Embryonic facial prominence (tissue), 1 donor: Measurements from ENCODE around the gene TTPAL.

Experiments
- DNase-seq: peaks from one replicate; pipeline ENCODE4 v3.0.0-alpha.2; 2016; ENCODE audit errors: extremely low spot score

Gene TTPAL

DNA sequence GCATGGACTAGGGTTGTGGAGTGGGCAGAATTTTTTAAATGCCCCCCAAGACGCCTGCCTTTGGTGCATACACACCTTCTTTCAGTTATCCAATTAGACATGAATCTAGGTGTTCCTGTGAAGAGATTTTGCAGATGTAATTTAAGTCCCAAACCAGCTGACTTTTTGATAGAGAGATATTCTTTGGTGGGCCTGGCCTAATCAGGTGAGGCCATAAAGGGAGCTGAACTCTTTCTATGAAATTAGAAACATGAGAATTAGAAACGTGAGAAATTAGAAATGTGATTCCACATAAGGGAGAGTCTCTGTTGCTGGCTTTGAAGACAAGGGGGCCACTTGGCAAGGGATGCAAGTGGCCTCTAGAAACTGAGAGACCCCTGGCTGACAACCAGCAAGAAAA lies 36.4 kb upstream of the TTPAL start:
- no peak for DNase-seq

DNA sequence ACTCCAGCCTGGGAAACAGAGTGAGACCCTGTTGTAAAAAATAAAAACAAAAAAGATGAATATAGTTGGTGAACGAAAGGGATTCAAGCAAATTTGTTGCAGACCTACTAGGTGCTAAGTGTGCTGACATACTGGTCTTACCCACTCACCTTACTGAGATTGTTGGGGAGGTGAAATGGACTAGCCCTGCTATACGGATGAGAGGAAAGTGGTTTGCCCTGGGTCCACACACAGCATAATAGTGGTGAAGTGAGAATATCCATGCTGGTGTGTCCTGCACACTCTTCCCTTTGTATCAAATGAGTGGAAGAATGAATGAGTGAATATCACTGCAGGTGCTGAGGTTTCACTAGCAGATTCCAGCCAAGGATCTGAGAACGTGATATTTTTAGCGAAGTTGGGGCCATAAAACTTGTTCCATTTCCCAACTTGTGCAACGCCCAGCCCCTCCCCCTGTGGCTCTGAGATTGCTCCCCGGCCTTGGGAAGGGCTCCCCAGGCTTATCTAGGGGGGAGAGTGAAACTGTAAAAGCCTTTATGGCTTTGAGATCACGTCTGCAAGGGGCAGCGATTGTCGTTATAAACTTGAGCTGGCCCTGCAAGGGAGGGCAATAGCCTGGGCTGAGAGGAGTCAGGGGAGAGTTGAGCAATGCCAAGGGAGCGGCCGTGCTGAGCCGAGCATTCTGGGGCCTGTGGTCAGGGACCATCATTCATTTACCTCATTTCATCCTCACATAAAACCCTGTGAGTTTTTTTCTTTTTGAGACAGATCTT lies 33.2 kb upstream of the TTPAL start:
- DNase-seq, result no peak

DNA sequence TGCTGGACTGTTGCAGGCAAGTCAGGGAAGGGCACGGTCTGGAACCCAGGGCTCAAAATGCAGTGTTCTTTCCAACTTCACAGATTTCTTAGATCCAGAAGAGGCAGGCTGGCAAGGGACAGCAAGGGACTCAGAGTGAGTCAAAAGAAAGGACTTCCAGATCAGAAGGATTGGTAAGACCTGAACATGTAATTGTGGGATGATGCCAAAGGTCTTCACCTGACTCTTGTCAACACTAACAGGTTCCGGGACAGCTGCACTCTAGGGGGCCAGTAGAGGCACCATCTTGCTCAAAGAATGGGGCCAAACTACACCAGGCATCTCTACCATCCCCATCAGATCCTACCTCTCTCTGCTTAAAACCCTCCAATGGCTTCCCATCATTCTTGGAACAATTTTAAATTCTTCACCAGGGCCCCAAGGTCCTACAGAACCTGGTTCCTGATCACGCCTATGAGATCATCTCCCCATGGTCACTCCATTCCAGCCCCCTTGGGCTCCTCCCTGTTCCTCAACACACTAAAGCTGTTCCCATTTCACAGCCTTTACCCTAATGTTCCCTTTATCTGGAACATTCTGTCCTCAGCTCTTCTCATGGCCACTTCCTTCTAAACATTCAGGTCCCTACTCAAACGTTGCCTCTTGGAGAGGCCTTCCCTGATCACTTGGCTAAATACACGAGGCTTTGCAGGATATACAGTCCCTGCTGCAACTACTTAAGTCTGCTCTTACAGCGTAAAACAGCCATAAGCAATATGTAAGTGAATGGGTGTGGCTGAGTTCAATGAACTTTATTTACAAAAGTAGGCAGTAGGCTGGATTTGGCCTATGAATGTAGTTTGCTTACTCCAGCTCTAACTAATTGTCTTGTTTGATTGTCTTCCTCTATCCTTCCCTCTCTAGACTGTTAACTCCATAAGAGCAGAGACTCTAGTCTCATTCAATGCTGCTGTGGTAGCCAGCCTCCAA lies 29.6 kb upstream of the TTPAL start:
- DNase-seq, result no peak

DNA sequence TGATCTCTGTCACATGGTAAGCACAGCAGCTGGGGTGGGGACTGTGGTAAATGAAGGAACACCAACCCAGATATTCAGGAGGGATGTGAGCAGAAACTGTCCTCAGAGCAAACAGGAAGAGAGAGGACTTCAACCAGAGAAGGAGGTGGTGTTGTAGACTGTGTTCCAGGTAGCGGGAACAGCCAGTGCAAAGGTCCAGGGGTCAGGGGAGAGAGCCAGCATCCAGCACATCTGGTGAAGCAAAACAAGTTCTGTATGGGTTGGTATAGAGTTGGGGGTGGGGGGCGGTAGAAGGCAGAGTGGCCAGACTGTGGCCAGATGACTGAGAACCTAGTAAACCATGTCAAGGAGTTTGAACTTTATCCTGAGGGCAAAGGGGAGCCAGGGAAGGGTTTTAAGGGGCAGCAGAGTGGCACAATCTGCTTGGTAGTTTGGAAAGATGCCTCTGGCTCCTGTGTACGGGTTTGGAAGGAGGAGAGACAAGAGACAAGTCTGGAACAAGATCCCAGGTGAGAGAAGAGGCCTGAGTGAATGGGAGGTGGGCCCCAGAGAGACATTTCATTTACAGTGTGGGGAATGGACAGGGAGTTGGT lies 27.8 kb upstream of the TTPAL start:
- no peak for DNase-seq

DNA sequence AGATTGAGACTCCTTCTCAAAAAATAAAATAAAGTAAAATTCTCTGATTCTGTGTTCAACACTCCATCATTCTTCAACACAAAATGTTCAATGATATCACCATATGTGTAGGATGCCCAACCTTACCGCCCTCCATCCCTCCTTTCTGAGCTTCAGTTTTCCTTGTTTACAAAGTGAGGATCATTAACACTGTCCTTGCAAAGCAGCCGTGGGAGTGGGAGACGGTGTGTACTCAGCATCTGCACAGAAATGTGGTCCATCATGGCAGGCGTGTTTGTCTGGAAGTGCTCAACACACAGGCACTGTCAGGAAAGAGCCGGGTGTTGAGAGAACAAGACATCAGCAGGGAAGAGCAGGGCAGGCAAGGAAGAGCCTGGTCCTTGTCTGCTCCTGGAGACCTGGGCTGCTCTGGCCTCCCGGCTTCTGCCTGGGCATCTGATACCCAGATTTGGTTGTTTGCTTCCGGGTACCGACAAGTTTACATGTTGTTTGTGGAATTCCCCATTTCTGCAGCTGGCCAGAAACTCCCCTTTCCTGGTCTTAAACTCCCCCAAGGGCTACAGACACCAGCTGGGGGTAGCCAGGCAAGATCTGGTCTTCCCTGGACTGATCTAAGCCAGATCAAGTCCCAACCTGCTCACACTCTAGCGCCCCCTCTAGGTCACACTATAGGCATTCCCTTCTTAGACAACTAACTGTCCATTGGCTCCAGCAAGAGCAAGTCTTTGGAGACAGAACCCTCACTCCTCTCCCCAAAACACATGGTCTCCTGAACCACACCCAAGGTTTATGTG lies 26.7 kb upstream of the TTPAL start:
- no peak for DNase-seq

DNA sequence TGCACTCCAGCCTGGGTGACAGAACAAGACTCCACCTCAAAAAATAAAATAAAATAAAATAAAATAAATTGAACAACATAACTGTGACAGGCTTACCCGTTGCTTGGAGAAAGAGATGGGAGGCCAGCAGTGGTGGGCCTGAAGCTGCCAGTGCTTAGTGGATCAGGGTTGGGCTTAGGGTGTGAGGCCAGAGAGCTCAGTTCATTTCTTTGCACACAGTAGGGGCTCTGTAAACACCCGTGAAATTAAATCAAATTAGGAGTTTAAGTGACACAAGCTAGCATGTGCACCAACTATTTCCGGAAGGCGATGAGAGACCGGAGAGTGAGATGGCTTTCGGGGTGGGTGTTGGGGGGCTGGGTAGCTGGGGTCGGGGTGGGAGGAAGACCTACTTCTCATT lies 25.8 kb upstream of the TTPAL start:
- DNase-seq, result no peak

DNA sequence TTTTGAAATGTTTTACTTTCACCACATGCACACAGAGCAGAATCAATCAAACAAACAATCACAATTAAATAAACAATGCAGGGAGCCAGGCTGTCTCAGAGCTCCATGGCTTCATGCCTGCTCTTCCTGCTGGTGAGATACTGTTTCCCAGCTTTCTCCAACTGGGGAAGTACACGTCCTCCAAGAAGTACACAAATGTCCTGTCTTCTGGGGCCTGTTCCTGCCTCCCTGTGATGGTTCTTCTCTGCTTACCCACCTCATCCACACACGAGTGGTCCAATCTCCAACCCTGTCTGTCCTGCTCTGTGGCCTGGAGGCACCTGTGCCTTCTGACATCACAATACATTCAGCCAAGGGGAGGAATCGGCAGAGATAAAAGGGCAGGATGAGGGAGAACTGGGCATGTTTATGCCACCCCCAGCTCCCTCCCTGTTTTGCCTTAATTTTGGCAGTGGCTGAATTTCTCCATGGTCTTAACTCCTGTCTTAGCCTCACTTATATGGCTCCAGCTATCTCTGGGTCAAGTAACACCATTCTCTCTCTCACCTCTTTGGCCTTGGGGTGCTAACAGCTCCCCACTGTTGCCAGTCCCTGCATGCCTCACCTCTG lies 25.3 kb upstream of the TTPAL start:
- no peak for DNase-seq

DNA sequence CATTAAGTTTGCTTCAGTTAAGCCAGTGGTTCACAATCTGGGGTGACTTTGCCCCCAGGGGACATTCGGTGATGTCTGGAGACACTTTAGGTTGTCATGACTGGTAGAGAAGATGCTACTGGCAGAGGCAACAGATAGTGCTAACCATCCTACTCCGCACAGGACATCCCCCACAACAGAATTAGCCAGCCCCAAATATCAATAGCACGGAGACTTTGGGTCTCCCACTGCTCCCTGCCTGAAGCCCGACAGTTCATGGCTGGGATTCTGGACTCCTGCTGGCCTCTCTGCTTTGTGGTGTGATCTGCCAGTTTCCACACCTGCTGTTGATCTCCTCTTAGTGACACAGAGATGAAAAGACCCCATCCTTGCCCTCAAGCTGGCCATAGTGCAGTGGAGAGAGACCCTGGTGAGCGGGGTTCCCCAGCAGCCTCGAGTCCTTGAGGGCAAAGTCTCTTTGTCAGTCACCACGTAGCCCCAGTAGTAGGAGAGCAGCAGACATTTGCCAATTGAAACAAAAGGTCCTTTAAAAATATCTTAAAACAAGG lies 24.7 kb upstream of the TTPAL start:
- no peak for DNase-seq

DNA sequence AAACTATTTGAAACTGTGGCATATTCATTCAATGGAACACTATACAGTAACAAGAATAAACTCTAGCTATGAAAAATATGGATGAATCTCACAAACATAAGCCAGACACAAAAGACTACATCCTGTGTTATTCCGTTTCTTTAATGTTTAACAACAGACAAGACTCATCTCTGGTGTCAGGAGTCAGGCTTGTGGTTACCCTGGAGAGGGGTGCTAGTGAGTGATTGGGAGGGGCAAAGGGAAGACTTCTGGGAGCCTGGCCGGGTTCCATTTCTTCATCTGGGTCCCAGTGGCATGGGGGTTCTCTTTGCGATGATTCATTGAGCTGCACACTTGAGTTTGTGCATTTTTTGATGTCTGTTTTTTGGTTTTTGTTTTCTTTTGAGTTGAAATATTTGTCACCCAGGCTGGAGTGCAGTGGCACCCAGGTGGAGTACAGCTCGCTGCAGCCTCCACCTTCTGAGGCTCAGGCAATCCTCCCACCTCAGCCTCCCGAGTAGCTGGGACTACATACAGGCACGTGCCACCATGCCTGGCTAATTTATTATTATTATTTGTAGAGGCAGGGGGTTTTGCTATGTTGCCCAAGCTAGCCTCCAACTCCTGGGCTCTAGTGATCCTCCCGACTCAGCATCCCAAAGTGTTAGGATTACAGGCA lies 21.2 kb upstream of the TTPAL start:
- no peak for DNase-seq

DNA sequence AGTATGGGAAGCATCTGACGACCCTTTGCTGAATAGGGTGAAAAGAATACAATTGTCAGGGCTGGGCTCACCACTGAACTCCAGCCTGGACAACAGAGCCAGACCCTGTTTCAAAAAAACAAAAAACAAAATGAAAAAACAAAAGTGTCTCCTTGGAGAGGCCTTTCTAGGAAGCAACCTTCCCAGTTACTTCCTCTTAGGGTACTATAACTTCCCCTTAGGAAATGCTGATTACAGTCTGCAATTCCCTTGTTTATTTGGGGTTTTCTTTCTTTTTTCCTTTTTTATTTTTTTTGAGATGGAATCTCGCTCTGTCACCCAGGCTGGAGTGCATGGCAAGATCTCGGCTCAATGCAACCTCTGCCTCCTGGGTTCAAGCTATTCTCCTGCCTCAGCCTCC lies 20.5 kb upstream of the TTPAL start:
- DNase-seq, result no peak

DNA sequence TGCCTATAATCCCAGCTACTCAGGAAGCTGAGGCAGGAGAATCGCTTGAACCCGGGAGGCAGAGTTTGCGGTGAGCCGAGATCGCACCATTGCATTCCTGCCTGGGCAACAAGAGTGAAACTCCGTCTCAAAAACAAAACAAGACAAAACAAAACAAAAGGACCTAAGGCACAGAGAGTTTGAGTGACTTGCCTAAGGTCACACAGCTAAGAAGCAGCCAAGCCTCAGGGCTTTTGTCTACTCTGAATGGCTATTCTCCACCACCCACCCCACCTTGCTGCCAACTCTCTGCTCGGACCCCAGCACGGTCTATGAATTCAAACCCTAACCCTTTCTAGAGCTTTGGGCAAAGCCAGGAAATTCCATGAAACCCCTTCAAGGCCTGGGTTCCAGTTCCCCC lies 19.1 kb upstream of the TTPAL start:
- no peak for DNase-seq

DNA sequence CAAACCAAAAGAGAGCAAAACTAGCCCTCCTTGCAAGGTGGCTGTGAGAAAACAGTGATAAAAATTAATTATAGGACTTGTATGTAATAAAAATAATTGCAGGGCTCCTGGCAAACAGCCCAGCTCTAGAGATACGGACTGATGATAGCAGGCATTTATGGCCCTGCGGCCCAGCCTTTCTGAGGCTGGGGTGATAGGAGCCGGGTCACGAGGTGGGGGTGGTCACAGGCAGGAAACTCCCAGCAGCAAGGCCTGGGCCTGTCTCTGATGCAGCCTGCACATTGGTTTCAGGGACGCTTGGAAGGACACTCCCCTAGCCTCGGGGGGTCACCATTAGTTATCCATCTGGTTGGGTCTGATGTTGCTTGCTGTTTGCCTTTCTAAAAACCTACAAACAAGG lies 18.7 kb upstream of the TTPAL start:
- DNase-seq, result no peak

DNA sequence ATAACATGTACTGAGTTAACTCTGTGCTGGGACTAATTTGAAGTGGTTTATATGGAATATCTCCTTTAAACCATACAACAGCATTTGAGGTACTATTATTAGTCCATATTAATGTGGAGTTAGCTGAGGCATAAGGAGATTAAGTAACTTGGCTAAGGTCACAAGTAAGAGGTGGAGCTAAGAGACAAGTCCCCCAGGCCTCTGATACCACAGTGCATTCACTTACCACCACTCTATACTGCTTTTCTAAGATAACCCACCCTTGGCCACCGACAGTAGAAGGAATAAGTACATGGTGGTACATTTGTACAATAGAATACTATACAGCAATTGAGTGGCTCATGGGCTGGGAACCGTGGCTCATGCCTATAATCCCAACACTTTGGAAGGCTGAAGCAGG lies 16.4 kb upstream of the TTPAL start:
- no peak for DNase-seq

DNA sequence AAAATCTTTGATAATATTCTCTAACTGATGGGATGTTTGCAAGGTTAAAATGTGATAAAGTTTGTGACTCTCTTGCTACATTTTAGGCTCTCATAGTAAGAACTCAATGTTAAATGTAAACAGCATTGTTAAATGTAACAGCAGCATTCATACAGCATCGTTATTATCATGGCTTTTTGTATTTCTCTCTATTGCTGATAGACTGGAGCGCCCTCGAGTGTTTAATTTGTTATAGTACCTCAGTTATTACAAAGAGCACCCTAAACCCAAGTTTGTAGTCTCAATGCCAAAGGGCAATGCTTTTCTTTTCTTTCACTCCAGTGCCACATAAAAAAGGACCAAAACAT lies 14.9 kb upstream of the TTPAL start:
- no peak for DNase-seq

DNA sequence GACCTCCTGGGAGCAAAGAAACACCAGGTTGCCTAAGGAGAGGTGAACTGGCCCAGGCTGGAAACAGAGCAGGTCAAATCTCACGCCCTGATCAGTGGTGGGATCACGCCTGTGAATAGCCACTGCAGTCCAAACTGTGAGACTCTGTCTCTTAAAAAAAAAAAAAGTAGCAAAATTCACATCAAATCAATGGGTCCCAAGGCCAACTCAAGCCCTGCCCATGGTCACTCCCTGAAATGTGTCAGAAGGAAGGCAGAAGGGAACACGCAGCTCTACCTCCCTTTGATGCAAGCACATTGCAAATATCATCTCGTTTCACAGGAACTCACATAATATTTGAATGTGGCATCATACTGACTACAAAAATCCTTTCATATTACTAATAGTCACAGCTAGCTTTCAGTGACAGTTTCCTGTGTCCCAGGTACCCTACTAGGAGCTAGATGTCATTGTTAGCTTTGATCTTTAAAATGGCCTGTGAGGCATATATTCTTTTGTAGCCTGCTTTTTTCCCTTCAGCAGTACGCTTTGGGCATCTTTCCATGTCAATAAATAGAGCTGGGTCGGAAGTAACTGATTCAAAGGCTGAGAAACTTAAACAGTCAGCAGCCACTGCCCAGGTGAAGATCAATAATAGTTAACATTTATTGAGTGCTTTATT lies 14.4 kb upstream of the TTPAL start:
- DNase-seq, result no peak

DNA sequence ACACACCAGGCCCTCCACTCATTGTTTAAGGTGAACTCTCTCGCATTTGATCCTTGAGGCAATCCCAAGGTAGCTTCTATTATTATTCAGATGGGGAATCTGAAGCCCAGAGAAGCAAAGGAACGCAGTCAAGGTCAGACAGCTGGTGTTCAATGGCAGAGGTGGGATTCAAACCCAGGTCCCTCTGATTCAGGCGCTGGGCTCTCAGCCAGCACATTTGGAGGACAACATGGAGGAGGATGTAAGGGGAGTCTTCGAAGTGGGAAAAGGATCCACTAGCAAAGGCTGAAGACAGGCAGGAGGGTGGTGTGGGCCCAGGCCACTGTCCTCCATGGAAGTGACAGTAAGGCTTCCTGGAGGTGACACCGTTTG lies 13.9 kb upstream of the TTPAL start:
- no peak for DNase-seq

DNA sequence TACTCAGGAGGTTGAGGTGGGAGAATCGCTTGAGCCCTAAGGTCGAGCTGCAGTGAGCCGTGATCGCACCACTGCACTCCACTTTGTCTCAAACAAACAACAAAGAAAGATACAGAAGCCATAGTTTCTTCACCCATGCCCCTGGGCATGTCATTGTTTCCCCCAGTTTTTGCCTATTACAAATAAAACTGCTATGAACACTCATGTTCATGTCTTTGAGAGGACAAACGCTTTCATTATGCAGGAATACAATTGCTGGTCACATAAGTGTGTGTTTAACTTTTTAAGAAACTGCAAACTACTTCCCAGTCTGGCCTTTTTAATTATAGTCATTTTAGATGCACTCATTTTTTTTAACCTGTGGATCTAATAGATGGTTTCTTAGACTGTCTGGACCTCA lies 12.2 kb upstream of the TTPAL start:
- DNase-seq, result no peak

DNA sequence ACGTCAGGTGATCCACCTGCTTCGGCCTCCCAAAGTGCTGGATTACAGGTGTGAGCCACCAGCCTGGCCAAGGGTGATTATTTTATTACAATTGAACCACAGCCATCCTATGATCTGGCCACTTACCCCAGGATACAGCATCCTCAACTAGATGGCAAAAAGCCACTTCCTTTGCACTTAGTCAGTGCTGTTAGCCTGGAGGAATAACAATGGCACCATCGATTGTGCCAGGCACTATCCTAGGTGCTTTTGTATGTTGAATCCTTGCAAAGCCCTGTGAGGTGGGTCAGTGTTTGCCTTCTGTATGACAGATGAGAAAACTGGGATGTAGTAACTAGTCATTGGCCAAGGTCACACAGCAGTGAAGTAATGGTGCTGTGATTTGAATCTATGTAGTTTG lies 11.2 kb upstream of the TTPAL start:
- DNase-seq, result no peak

DNA sequence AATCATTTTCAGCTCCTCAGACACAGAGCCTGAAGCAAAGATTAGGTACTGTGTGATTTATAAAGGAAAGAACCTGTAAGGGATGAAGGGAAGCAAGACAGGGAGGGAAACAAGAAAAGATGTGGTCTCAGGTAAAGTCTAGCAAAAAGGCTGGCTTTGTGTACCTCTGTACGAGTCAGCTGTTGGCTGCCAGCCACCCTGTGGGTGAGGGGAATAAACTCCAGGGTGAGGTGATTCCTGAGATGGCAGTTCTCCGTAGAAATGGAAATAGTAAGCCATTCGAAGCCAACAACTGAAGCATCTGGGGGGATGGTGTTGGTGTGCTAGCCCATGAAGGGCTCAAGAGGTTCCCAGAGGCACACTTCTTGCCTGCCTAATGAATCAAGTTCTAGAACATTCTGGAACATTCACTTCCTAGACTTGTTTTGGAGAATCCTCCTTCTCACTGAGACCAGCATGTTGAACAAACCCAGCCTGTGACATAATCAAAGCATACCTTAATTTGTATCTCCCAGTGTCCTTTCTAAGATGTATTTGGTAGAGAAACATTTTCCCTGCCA lies 10.6 kb upstream of the TTPAL start:
- DNase-seq, result no peak
